GM10266 (cell line): ENCODE results near the gene FOXJ2.
"Not testable (repeated sequence)": the region's sequence is repeated elsewhere in the genome, so short reads cannot be mapped to it uniquely, and the experiment has no call there.

ENCODE experiments used
- DNase-seq: peaks from one replicate; pipeline ENCODE4 v3.0.0; 2012; ENCODE audit errors: extremely low spot score
- TF ChIP-seq, protein P1 (sequence below): IDR thresholded peaks from 2 replicates; pipeline ENCODE4 v1.5.1; 2012; ENCODE audit warnings: mild to moderate bottlenecking, low read depth; ENCODE audit not compliant: control insufficient read depth, insufficient read depth; ENCODE audit errors: missing control alignments

FOXJ2 gene

GRCh38 chr12:8076366-8076765, 43.9 kb downstream of the FOXJ2 start:
- no peak for DNase-seq
- TF ChIP-seq, protein P1, sequence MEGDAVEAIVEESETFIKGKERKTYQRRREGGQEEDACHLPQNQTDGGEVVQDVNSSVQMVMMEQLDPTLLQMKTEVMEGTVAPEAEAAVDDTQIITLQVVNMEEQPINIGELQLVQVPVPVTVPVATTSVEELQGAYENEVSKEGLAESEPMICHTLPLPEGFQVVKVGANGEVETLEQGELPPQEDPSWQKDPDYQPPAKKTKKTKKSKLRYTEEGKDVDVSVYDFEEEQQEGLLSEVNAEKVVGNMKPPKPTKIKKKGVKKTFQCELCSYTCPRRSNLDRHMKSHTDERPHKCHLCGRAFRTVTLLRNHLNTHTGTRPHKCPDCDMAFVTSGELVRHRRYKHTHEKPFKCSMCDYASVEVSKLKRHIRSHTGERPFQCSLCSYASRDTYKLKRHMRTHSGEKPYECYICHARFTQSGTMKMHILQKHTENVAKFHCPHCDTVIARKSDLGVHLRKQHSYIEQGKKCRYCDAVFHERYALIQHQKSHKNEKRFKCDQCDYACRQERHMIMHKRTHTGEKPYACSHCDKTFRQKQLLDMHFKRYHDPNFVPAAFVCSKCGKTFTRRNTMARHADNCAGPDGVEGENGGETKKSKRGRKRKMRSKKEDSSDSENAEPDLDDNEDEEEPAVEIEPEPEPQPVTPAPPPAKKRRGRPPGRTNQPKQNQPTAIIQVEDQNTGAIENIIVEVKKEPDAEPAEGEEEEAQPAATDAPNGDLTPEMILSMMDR: no peak

DNA sequence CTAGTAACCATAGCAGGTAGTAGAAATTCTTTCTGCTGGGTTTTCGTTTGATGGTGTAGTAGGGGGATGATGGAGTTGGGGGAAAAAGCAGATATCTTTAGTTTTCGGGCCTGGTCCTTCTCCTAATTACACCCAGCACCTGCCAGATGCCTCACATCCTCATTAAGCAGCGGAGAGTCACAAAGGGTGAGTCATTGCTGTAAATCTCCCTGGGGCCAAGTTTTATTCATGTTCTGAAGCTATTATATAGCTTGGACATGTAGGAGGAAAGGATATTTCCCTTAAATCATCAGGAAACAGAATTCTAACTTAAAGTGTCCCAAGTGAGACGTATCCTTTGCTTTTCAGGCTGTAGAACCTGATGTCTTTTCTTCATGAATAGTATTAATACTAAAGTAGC, 44.7 kb downstream of the FOXJ2 start:
- DNase-seq: no peak
- TF ChIP-seq, protein P1: no peak

DNA sequence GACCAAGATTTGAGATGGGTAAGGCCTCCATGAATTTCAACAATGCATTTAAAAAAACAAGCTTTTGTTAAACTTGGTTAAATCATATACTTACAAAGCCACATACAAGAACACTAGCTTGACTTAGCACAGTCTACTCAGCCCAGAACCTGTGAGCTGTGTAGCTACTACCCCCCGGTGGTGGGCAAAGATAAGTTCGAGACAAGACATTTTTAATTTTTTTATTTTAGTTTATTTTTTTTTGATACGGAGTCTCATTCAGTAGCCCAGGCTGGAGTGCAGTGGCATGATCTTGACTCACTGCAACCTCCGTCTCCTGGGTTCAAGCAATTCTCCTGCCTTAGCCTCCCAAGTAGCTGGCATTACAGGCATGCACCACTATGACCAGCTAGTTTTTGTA, 45.9 kb downstream of the FOXJ2 start:
- peak; percentile 32 for DNase-seq
- TF ChIP-seq, protein P1: peak; percentile 29

GRCh38 chr12:8078916-8079315, 46.4 kb downstream of the FOXJ2 start:
- TF ChIP-seq, protein P1: no peak
- no peak for DNase-seq

- TF ChIP-seq, protein P1: no peak
- no peak for DNase-seq
These were observed 47.6 kb downstream of the FOXJ2 start for GRCh38 chr12:8080120-8080519.

GRCh38 chr12:8081251-8081920, 48.9 kb downstream of the FOXJ2 start:
- DNase-seq: no peak
- TF ChIP-seq, protein P1: no peak

GRCh38 chr12:8082808-8083100, 50.2 kb downstream of the FOXJ2 start:
- DNase-seq: no peak

DNA sequence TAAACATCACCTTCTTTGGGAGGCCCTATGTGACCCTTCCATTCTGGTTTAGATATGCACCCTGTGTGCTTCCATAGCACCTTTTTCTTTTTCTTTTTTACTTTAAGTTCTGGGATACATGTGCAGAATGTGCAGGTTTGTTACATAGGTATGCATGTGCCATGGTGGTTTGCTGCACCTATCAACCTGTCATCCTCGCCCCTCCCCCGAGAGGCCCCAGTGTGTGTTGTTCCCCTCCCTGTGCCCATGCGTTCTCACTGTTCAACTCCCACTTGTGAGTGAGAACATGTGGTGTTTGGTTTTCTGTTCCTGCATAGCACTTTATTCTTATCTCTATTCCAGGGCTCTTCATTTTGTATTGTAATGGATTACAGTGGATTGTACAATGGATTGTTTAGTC, 51.8 kb downstream of the FOXJ2 start:
- not testable (repeated sequence) for DNase-seq

More at GRCh38 chr12:8082808-8083100, 50.2 kb downstream of the FOXJ2 start:
- TF ChIP-seq, protein P1: no peak
